Measurements from ENCODE around the gene DNAAF8.

The DNAAF8 gene

GRCh38 chr16:4698321-4699045 lies 35.9 kb upstream of the DNAAF8 start:
- DNase-seq (ENCODE audit: extremely low read depth, insufficient read length): no peak
- no peak for TF ChIP-seq CTCF (IDR thresholded peaks at IDR 0.05; ENCODE audit: insufficient read depth, low read length, poor library complexity, severe bottlenecking)
- no peaks in the 10 kb centered on the region for H3K27me3 ChIP-seq (replicated peaks; ENCODE audit: control insufficient read depth, insufficient read depth, low read length)
- peaks cover 40% of the 10 kb centered on the region for H3K36me3 ChIP-seq (ENCODE audit: control insufficient read depth, insufficient read depth, low read length)
- H3K4me3 ChIP-seq (replicated peaks; ENCODE audit: low read depth, low read length): no peak overlapping the region

GRCh38 chr16:4699046-4699556 lies 35.2 kb upstream of the DNAAF8 start:
- peaks cover 42% of the 10 kb centered on the region for H3K36me3 ChIP-seq (ENCODE audit: control insufficient read depth, insufficient read depth, low read length)
- no peak for TF ChIP-seq CTCF (IDR thresholded peaks at IDR 0.05; ENCODE audit: insufficient read depth, low read length, poor library complexity, severe bottlenecking)

GRCh38 chr16:4700380-4700996 lies 33.8 kb upstream of the DNAAF8 start:
- no peak for DNase-seq (ENCODE audit: extremely low read depth, insufficient read length)
- Histone ChIP-seq H3K27me3 (replicated peaks; ENCODE audit: control insufficient read depth, insufficient read depth, low read length) (no peaks in the 10 kb centered on the region), H3K36me3 (ENCODE audit: control insufficient read depth, insufficient read depth, low read length) (peaks cover 41% of the 10 kb centered on the region), H3K4me3 (replicated peaks; ENCODE audit: low read depth, low read length) (no peak overlapping the region)
- no peak for TF ChIP-seq CTCF (IDR thresholded peaks at IDR 0.05; ENCODE audit: insufficient read depth, low read length, poor library complexity, severe bottlenecking)

More at GRCh38 chr16:4699046-4699556, 35.2 kb upstream of the DNAAF8 start:
- Histone ChIP-seq H3K4me3 (replicated peaks; ENCODE audit: low read depth, low read length) (no peak overlapping the region), H3K27me3 (replicated peaks; ENCODE audit: control insufficient read depth, insufficient read depth, low read length) (no peaks in the 10 kb centered on the region)
- DNase-seq (ENCODE audit: extremely low read depth, insufficient read length): no peak

GRCh38 chr16:4700997-4701743 lies 33.2 kb upstream of the DNAAF8 start:
- H3K36me3 ChIP-seq (ENCODE audit: control insufficient read depth, insufficient read depth, low read length): peaks cover 36% of the 10 kb centered on the region
- no peak for TF ChIP-seq CTCF (IDR thresholded peaks at IDR 0.05; ENCODE audit: insufficient read depth, low read length, poor library complexity, severe bottlenecking)
- no peaks in the 10 kb centered on the region for H3K27me3 ChIP-seq (replicated peaks; ENCODE audit: control insufficient read depth, insufficient read depth, low read length)
- H3K4me3 ChIP-seq (replicated peaks; ENCODE audit: low read depth, low read length): no peak overlapping the region
- no peak for DNase-seq (ENCODE audit: extremely low read depth, insufficient read length)

- H3K27me3 ChIP-seq (replicated peaks; ENCODE audit: control insufficient read depth, insufficient read depth, low read length): no peaks in the 10 kb centered on the region
These were observed 32.4 kb upstream of the DNAAF8 start for GRCh38 chr16:4701791-4702465.

More at GRCh38 chr16:4701791-4702465, 32.4 kb upstream of the DNAAF8 start:
- peaks cover 34% of the 10 kb centered on the region for H3K36me3 ChIP-seq (ENCODE audit: control insufficient read depth, insufficient read depth, low read length)
- no peak for TF ChIP-seq CTCF (IDR thresholded peaks at IDR 0.05; ENCODE audit: insufficient read depth, low read length, poor library complexity, severe bottlenecking)
- H3K4me3 ChIP-seq (replicated peaks; ENCODE audit: low read depth, low read length): no peak overlapping the region
- DNase-seq (ENCODE audit: extremely low read depth, insufficient read length): no peak
